Epidermal melanocyte (primary cell): ENCODE measurements around the gene NLRC3.
"Not testable (repeated sequence)": the region's sequence is repeated elsewhere in the genome, so short reads cannot be mapped to it uniquely, and the experiment has no call there.

Experiments
- DNase-seq: peaks from one replicate; pipeline ENCODE4 v3.0.0; 2011; ENCODE audit warnings: low spot score; ENCODE audit not compliant: insufficient read length

The NLRC3 gene

GRCh38 chr16:3518292-3518985 lies 58.8 kb downstream of the NLRC3 start:
- no peak for DNase-seq

DNA sequence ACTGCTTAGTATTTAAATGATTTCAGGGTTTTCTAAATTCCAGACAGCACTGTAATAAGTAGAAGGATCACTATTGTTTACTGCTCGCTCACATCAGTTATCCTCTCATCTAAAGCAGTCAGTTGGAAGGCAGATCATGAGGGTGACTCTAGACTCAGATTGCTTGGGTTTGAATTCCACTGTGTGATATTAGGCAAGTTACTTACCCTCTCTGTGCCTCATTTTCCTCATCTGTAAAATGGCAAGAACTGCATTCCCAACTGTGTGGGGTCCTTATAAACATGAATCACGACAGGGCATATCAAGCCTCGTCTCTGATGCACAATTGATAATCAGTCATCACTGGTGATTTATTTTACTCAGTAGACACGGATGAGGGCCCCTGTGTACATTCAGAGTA lies 61.3 kb downstream of the NLRC3 start:
- no peak for DNase-seq

DNA sequence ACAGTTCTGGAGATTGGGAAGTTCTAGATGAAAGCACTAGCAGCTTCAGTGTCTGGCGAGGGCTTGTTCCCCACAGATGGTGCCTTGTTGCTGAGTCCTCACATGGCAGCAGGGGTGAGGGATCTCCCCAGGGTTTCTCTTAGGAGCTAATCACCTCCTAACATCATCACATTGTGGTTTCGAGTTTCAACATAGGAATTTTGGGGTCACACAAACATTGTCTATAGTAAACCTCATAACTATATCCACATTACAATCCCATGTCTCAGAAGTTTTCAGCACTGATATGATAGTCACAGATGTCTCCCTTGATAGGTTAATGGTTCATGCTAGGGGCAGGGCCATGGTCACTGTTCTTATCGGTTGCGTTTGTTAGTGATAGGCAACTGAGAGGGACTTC lies 62.6 kb downstream of the NLRC3 start:
- DNase-seq = no peak

- no peak for DNase-seq
These were observed 63.2 kb downstream of the NLRC3 start for GRCh38 chr16:3513892-3514583.

GRCh38 chr16:3511286-3512180 lies 65.7 kb downstream of the NLRC3 start:
- no peak for DNase-seq

- DNase-seq = no peak
These were observed 66.8 kb downstream of the NLRC3 start for GRCh38 chr16:3510416-3510815.

GRCh38 chr16:3509470-3509928 lies 67.7 kb downstream of the NLRC3 start:
- no peak for DNase-seq

GRCh38 chr16:3508736-3509135 lies 68.5 kb downstream of the NLRC3 start:
- no peak for DNase-seq

GRCh38 chr16:3503523-3503922 lies 73.7 kb downstream of the NLRC3 start:
- DNase-seq = no peak

DNA sequence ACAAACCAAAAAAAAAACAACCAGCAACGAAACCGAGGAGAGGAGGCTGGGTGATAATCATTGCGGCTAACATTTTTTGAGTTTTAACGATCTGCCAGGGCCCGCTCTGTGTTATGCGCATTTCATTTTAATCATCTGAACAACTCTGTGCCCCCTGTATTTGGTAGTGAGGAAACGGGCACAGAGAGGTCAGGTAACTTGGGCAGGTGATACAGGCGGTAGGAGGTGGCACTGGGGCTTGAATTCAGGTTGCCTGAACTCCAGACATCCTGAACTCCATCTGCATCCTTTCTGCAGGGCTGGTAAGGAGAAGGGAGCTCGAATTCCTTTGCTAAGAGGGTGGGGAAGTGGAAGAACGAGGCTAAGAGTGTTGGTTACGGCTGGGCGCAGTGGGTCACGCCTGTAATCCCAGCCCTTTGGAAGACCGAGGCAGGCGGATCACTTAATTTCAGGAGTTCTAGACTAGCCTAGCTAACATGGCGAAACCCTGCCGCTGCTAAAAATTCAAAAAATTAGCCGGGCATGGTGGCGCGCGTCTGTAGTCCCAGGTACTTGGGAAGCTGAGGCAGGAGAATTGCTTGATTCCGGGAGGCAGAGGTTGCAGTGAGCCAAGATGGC lies 75.3 kb downstream of the NLRC3 start:
- no peak for DNase-seq

DNA sequence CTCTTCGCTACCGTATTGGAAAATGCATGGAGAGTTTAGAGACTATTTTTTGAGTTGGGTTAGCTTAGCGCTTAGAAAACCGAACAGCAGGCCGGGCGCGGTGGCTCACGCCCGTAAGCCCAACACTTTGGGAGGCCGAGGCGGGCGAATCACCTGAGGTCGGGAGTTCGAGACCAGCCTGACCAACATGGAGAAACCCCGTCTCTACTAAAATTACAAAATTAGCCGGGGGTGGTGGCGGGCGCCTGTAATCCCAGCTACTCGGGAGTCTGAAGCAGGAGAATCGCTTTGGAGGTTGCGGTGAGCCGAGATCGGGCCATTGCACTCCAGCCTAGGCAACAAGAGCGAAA lies 75.8 kb downstream of the NLRC3 start:
- DNase-seq = not testable (repeated sequence)

- DNase-seq = no peak
These were observed 78.2 kb downstream of the NLRC3 start for GRCh38 chr16:3498988-3499387.

DNA sequence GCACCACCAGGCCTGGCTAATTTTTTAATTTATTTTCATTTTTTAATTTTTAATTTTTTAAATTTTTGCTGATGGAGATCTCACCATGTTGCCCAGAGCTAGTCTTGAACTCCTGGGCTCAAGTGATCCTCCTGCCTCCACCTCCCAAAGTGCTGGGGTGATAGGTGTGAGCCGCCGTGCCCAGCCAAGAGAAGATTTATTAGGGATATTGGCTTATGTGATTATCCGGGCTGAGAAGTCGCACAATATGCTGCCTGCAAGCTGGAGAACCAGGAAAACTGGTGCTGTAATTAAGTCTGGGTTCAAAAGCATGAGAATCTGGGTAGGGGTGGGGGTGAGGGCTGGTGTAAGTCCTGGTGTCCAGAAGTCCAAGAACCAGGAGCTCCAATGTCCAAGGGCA lies 79.4 kb downstream of the NLRC3 start:
- no peak for DNase-seq

GRCh38 chr16:3496386-3496785 lies 80.8 kb downstream of the NLRC3 start:
- no peak for DNase-seq

GRCh38 chr16:3495176-3495575 lies 82.0 kb downstream of the NLRC3 start, which contains the start of gene C16orf90:
C16orf90 (minus strand) TSS chr16:3495489; CDS start chr16:3495421, 68 bp downstream.
- DNase-seq = no peak

DNA sequence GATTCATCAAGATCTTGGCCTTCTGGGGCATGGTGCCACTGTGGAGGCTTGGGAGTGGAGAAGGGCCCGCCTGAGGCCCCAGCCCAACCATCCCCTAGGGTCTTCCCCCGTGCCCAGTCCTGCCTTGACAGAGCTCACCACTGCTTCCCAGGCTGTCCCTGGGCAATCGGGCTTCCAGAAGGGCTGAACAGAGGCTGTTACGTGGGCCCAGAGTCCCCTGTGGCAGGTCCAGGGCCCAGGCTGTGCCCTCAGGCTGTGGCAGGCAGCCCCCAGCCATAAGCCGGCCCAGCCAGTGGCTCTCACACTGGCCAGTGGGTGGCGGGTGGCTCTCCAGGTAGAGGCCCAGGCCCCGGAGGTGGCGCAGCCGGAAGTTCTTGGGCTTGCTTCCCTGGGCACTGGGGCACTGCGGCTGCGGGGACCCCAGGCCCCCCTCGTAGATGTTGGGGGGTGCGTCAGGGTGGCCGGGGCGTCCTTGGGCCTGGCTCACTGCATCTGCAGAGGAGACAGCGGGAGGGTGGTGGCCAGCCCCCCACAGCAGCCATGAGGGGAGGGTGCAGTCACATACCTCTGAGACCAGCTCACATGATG lies 82.7 kb downstream of the NLRC3 start:
- no peak for DNase-seq

DNA sequence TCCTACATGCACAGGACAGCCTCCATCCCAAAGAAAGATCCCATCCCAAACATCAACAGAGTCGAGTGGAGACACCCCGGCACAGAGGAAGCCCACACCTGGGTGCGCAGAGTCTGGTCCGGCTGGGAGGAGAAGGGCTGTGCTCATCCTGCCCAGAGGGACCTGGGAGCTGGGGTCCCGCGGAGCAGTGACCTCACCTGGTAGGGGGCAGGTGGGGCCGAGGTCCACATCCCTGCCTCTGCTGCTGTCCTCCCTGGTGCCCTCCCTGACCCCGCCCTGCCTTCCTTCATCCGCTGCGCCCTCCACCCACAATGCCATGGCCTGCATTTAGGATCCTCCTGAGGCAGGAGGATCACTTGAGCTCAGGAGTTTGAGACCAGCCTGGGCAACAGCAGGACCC lies 84.8 kb downstream of the NLRC3 start:
- no peak for DNase-seq

DNA sequence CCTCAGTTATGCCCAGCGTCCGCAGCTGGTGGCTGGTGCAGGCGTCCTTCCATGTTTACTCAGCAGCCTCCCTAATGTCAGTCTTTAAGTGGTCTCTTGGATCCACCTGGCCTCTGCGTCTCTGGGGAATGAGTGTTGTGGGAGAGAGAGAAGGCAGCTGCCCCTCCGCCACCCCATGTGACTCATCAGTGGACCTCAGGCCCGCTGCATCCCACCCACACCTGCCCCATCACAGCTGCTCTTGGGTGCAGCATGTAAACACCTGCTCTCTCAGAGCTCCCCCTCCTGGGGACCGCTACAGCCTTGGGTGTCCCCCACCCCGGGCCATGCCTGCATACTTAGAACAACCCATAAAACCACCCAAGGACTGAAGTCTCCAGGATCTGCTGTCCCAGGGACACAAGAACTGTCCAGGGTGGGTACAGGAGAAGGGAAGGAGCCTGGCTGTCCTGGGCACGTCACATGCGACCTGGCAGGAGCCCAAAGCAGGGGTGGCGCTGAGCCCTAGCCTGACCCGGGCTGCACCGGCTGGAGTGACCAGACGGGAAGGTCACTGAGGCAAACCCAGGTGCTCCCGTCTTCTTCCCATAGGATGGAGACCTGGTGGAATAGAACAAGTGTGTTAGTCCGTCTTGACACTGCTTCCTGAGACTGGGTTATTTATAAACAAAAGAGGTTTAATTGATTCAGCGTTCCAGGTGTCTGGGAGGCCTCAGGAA lies 86.1 kb downstream of the NLRC3 start:
- DNase-seq = no peak
